GM18873 (cell line): ENCODE results near the gene ZCCHC2.

Experiments
- ATAC-seq: cut with Tn5 transposase; IDR thresholded peaks from one replicate; pipeline ENCODE4 v1.9.1; 2021; ENCODE audit warnings: mild to moderate bottlenecking, moderate library complexity, moderate number of reproducible peaks; ENCODE audit not compliant: unreplicated experiment, low FRiP score

The ZCCHC2 gene

GRCh38 chr18:62605685-62606084 is 82.9 kb downstream of the ZCCHC2 start:
- ATAC-seq, result no peak

- ATAC-seq, result no peak
Observed at GRCh38 chr18:62606106-62606505, 83.3 kb downstream of the ZCCHC2 start.

GRCh38 chr18:62607302-62607701 is 84.5 kb downstream of the ZCCHC2 start:
- no peak for ATAC-seq

- ATAC-seq, result no peak
Observed at GRCh38 chr18:62607708-62608428, 85.0 kb downstream of the ZCCHC2 start.

- ATAC-seq, result no peak
Observed at GRCh38 chr18:62609764-62610163, 86.9 kb downstream of the ZCCHC2 start.

GRCh38 chr18:62610351-62610700 is 87.5 kb downstream of the ZCCHC2 start:
- ATAC-seq, result no peak

GRCh38 chr18:62610701-62611411 is 88.0 kb downstream of the ZCCHC2 start:
- ATAC-seq, result no peak

- no peak for ATAC-seq
Observed at GRCh38 chr18:62611453-62612288, 88.8 kb downstream of the ZCCHC2 start.

- ATAC-seq, result no peak
Observed at GRCh38 chr18:62612289-62612645, 89.4 kb downstream of the ZCCHC2 start.

- no peak for ATAC-seq
Observed at GRCh38 chr18:62612776-62613175, 90.0 kb downstream of the ZCCHC2 start.

- no peak for ATAC-seq
Observed at GRCh38 chr18:62614494-62614893, 91.7 kb downstream of the ZCCHC2 start.

GRCh38 chr18:62616331-62616805 is 93.5 kb downstream of the ZCCHC2 start:
- ATAC-seq, result no peak

- no peak for ATAC-seq
Observed at GRCh38 chr18:62617793-62618591, 95.2 kb downstream of the ZCCHC2 start.

- no peak for ATAC-seq
Observed at GRCh38 chr18:62618735-62619134, 95.9 kb downstream of the ZCCHC2 start.

GRCh38 chr18:62621546-62621945 is 98.7 kb downstream of the ZCCHC2 start:
- ATAC-seq, result no peak

- ATAC-seq, result no peak
Observed at GRCh38 chr18:62625019-62625418, 102.2 kb downstream of the ZCCHC2 start.
